Keratinocyte (primary cell): Measurements from ENCODE around the gene MXI1. TPM values are rescaled to one million over a fixed set of nuclear protein-coding genes. Genes with fewer than 3 reads are reported as not detected.

Source experiments
- DNase-seq: peaks from one replicate; pipeline ENCODE4 v3.0.0-alpha.2; 2011; ENCODE audit warnings: low read depth, missing footprints, low spot score
- FAIRE-seq: peaks from 2 replicates; lab custom pipeline; 2011; peaks lifted over from hg19 to GRCh38; lab: Jason Lieb, UNC
- H2AFZ ChIP-seq: 2 replicates; pipeline ENCODE4 v1.6.0; 2012; ENCODE audit warnings: low read length, control low read depth, inconsistent platforms; ENCODE audit not compliant: control insufficient read depth
- H3K27ac ChIP-seq: 2 replicates; pipeline ENCODE4 v1.5.1; 2011; ENCODE audit warnings: low read length; ENCODE audit not compliant: control insufficient read depth, insufficient read depth
- H3K27me3 ChIP-seq: 3 replicates; pipeline ENCODE4 v1.6.0; 2011; ENCODE audit warnings: low read length; ENCODE audit not compliant: control insufficient read depth, insufficient read depth; ENCODE audit errors: extremely low read depth
- H3K36me3 ChIP-seq, 2 experiments: 2 replicates in 1 of 2; 3 replicates in 1 of 2; pipeline ENCODE4 v1.5.1; 2011; ENCODE audit warnings: low read length in 2 of 2, mild to moderate bottlenecking in 1 of 2; ENCODE audit not compliant: control insufficient read depth in 2 of 2, insufficient read depth in 2 of 2; ENCODE audit errors: extremely low read depth in 1 of 2
- H3K4me1 ChIP-seq: 3 replicates; pipeline ENCODE4 v1.5.1; 2011; ENCODE audit warnings: low read length; ENCODE audit not compliant: control insufficient read depth, insufficient read depth; ENCODE audit errors: extremely low read depth
- H3K4me2 ChIP-seq: 3 replicates; pipeline ENCODE4 v1.6.0; 2011; ENCODE audit warnings: low read depth, low read length; ENCODE audit not compliant: control insufficient read depth, insufficient read depth; ENCODE audit errors: extremely low read depth
- H3K4me3 ChIP-seq, 3 experiments: fragments of 200-600 bp in 1 of 3; sonication (generic) in 1 of 3; 2 replicates in 2 of 3; 3 replicates in 1 of 3; pipeline ENCODE4 v1.5.1; 2011 to 2016; ENCODE audit warnings: low read length in 3 of 3, mild to moderate bottlenecking in 3 of 3, control low read depth in 2 of 3, inconsistent platforms in 1 of 3, low read depth in 1 of 3, mixed read lengths in 1 of 3, mixed run types in 1 of 3, moderate library complexity in 1 of 3; ENCODE audit not compliant: control insufficient read depth in 2 of 3, insufficient read depth in 2 of 3; ENCODE audit errors: extremely low read depth in 1 of 3
- H3K79me2 ChIP-seq: 2 replicates; pipeline ENCODE4 v1.6.0; 2012; ENCODE audit warnings: low read length; ENCODE audit not compliant: control insufficient read depth, insufficient read depth
- H3K9ac ChIP-seq: 3 replicates; pipeline ENCODE4 v1.6.0; 2011; ENCODE audit warnings: low read length; ENCODE audit not compliant: control insufficient read depth, insufficient read depth; ENCODE audit errors: extremely low read depth
- H3K9me1 ChIP-seq: 3 replicates; pipeline ENCODE4 v1.6.0; 2011; ENCODE audit warnings: low read length; ENCODE audit not compliant: control insufficient read depth, insufficient read depth; ENCODE audit errors: extremely low read depth
- H3K9me3 ChIP-seq: 2 replicates; pipeline ENCODE4 v1.5.1; 2012; ENCODE audit warnings: low read depth, low read length; ENCODE audit not compliant: control insufficient read depth
- H4K20me1 ChIP-seq: 3 replicates; pipeline ENCODE4 v1.6.0; 2011; ENCODE audit warnings: low read length; ENCODE audit not compliant: control insufficient read depth, insufficient read depth; ENCODE audit errors: extremely low read depth
- EZH2 ChIP-seq: IDR thresholded peaks from one replicate; pipeline ENCODE4 v1.6.1; 2012; ENCODE audit warnings: inconsistent platforms, mild to moderate bottlenecking, low read length, moderate library complexity
- dilution Hi-C: fragments of 300-500 bp; cut with MboI; formaldehyde crosslinking; loops from one replicate; pipeline ENCODE4 v1.7.0; 2020; ENCODE audit warnings: low sequenced_read_pairs; ENCODE audit not compliant: extremely low pct_ligation_motif_present
- polyA minus RNA-seq, 3 experiments: library from RNA; depleted of rRNA, polyadenylated mRNA; stranded (reverse); fragments of >200 nt; gene quantifications; 1 replicate in 1 of 3; 2 replicates in 1 of 3; 3 replicates in 1 of 3; pipeline ENCODE4 v1.2.3, GENCODE V29; 2011
- polyA plus RNA-seq, 5 experiments: library from polyadenylated mRNA; depleted of rRNA in 3 of 5; stranded (reverse) in 3 of 5; stranded (forward) in 1 of 5; unstranded in 1 of 5; fragments of >200 nt; gene quantifications; 1 replicate in 1 of 5; 2 replicates in 3 of 5; 3 replicates in 1 of 5; pipeline versions ENCODE4 v1.2.1 to v1.2.3, GENCODE V29; 2011 to 2012; ENCODE audit warnings: missing spikeins in 2 of 5, low read depth in 1 of 5, low replicate concordance in 1 of 5
- TF ChIP-seq, protein P1 (sequence below), 3 experiments: IDR thresholded peaks in 1 of 3; conservative IDR thresholded peaks in 1 of 3; optimal IDR thresholded peaks in 1 of 3; 2 replicates in 2 of 3; 3 replicates in 1 of 3; pipeline versions ENCODE3 to v1.5.1; 2011; ENCODE audit warnings: low read length in 3 of 3, mild to moderate bottlenecking in 3 of 3, moderate library complexity in 2 of 3, control low read depth in 1 of 3, inconsistent platforms in 1 of 3; ENCODE audit not compliant: insufficient read depth in 2 of 3; ENCODE audit errors: extremely low read depth in 1 of 3

MXI1 gene
- 7.9 to 17.8 TPM (median 14.6 TPM) in 3 replicates for polyA plus RNA-seq
- polyA plus RNA-seq (2011; ENCODE audit: low read depth): 91.8 TPM
- polyA plus RNA-seq (2011; cell fraction: cytosol; rRNA removed): 12.4 and 18.6 TPM in 2 replicates
- 15.1 and 16.5 TPM in 2 replicates for polyA plus RNA-seq (2011; cell fraction: nucleus; rRNA removed)
- 9.3 and 39.4 TPM in 2 replicates for polyA plus RNA-seq (2012; ENCODE audit: low replicate concordance)
- polyA minus RNA-seq: 2.9 to 15.7 TPM (median 12.8 TPM) in 3 replicates
- 18.4 TPM for polyA minus RNA-seq (2011; cell fraction: cytosol; rRNA and poly(A)+ RNA removed)
- 4.6 and 7.1 TPM in 2 replicates for polyA minus RNA-seq (2011; cell fraction: nucleus; rRNA and poly(A)+ RNA removed)

DNA sequence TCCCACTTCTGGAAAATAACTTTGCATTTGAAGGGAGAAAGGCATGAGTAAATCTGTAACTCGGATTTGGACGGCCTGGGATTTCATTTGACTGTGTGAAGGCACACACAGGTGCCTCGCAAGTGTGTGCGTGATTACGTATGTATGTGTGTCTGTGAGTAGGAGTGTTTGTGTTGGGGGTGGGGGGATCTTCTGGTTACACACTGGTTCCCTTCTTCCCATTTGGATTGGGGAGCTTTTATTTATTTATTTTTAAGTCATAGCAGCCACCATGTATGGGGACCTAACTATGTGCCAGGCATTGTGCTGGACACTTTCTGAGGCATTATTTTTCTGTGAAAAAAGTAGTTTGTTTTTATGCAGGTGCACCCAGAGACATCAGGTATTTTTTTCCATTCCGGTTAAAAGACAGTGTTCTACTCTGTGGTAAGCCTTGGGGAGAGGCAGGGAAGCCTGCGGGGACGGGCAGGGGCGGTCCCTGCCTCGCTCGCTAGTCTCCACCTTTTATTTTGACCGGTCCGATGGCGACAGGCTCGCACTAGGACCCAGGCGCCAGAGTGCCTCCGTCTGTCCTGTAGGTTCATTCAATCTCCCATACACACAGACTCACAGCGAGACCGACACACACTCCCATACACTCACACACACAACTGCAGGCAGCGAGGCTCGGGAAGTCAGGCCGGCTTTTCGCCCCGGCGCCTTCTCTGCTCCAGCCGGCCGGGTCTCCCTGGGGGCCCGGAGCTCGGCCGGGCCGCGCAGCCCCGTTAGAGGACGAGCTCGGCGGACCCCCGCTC, at the start of gene MXI1:
MXI1 (plus strand) TSS at position 595 of the 794 bp plus-strand sequence. CDS start 204 bp downstream, outside the sequence.
- Histone ChIP-seq H2AFZ (peak within 1 kb of the TSS; percentile 93), H3K4me2 (peak within 1 kb of the TSS; percentile 99), H3K4me1 (peaks cover 13% of the 10 kb centered on the region), H3K4me3 (peak within 1 kb of the TSS; percentile 59 to 84 (median 81)), H4K20me1 (no peaks in the 10 kb centered on the region), H3K27ac (peak within 1 kb of the TSS; percentile 55), H3K79me2 (no peaks in the 10 kb centered on the region), H3K9me1 (no peaks in the 10 kb centered on the region), H3K9ac (peak within 1 kb of the TSS; percentile 91), H3K36me3 (no peaks in the 10 kb centered on the region), H3K27me3 (no peaks in the 10 kb centered on the region), H3K9me3 (no peaks in the 10 kb centered on the region)
- FAIRE-seq: peak; percentile 59
- TF ChIP-seq EZH2: no peak
- TF ChIP-seq, protein P1, sequence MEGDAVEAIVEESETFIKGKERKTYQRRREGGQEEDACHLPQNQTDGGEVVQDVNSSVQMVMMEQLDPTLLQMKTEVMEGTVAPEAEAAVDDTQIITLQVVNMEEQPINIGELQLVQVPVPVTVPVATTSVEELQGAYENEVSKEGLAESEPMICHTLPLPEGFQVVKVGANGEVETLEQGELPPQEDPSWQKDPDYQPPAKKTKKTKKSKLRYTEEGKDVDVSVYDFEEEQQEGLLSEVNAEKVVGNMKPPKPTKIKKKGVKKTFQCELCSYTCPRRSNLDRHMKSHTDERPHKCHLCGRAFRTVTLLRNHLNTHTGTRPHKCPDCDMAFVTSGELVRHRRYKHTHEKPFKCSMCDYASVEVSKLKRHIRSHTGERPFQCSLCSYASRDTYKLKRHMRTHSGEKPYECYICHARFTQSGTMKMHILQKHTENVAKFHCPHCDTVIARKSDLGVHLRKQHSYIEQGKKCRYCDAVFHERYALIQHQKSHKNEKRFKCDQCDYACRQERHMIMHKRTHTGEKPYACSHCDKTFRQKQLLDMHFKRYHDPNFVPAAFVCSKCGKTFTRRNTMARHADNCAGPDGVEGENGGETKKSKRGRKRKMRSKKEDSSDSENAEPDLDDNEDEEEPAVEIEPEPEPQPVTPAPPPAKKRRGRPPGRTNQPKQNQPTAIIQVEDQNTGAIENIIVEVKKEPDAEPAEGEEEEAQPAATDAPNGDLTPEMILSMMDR (optimal IDR thresholded peaks at IDR 0.05 in 1 of 3, IDR thresholded peaks at IDR 0.05 in 1 of 3, conservative IDR thresholded peaks at IDR 0.05 in 1 of 3; ENCODE audit: extremely low read depth in 1 of 3, insufficient read depth in 2 of 3, low read length in 3 of 3): no peak
- no peak for DNase-seq
- dilution Hi-C loops: no loop called here

DNA sequence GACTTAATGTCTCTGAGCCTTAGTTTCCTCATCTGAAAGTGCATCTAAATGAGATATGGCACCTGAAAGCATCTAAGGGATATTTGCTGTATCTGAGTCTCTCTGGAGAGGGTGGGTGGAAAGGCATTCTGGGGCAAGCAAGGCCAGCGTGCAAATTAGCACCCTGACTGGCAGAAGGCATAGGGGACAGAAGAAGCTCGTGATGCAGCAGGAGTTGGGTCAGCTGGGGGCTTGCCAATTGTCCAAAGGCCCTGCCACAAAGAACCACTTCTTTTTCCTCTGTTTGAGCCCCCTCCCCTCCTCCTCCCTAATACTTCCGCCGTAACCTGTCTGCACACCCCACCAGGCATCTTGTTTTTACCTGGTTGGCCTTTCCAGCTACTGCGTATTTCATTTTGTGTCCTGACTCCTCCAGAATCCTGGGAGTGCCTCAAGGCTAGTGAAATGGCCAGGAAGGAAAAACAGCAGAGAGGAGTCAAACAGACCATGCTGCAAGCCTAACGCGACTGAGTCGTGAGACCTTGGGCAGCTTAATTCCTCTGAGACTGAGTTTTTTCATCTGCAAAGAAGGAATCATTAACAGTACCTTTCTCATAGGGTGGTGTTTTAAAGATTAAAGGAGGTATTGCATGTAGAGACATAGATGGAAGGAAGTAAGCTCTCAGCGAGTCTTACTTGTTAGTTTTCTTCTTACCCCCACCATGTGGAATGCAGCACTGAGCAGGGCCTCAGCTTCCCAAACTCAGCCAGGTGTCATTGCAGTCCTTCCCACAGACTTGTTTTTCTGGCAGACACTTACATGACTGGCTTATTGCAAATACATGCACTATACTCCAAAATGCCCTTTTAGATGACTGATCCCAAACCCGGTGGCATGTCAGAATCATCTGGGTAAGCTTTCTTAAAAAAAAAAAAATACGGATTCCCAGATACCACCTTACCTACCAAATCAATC, 49.1 kb upstream of the MXI1 start:
- no peak for TF ChIP-seq EZH2
- TF ChIP-seq, protein P1 (optimal IDR thresholded peaks at IDR 0.05 in 1 of 3, IDR thresholded peaks at IDR 0.05 in 1 of 3, conservative IDR thresholded peaks at IDR 0.05 in 1 of 3; ENCODE audit: extremely low read depth in 1 of 3, insufficient read depth in 2 of 3, low read length in 3 of 3): no peak
- Histone ChIP-seq H4K20me1 (no peaks in the 10 kb centered on the region), H2AFZ (no peak overlapping the region), H3K36me3 (no peaks in the 10 kb centered on the region), H3K79me2 (no peaks in the 10 kb centered on the region), H3K9me3 (no peaks in the 10 kb centered on the region), H3K4me2 (no peak overlapping the region), H3K9ac (no peak overlapping the region), H3K4me3 (no peak overlapping the region), H3K9me1 (no peaks in the 10 kb centered on the region), H3K27ac (no peak overlapping the region), H3K27me3 (peaks cover 3% of the 10 kb centered on the region), H3K4me1 (no peaks in the 10 kb centered on the region)
- DNase-seq (no peak), FAIRE-seq (no peak)
- dilution Hi-C loops: no loop called here
